HT1080 (cell line): ENCODE data around the gene TTLL1. TPM values are rescaled to one million over a fixed set of nuclear protein-coding genes. Genes with fewer than 3 reads are reported as not detected.

ENCODE experiments used
- DNase-seq: peaks from one replicate; pipeline ENCODE4 v3.0.0-alpha.2; 2015; ENCODE audit warnings: low read depth
- polyA plus RNA-seq, 2 experiments: library from polyadenylated mRNA; depleted of rRNA; stranded (reverse); fragments of >200 nt; gene quantifications; 2 replicates each; pipeline ENCODE4 v1.2.3, GENCODE V29; 2015
- total RNA-seq: library from RNA; depleted of rRNA; stranded (reverse); fragments of >200 nt; shearing (Covaris generic); gene quantifications from 2 replicates; pipeline ENCODE4 v1.2.3, GENCODE V29; 2014; rRNA removed

The TTLL1 gene
- total RNA-seq: 0.39 and 0.97 TPM in 2 replicates
- polyA plus RNA-seq (2015; cell fraction: cytosol; rRNA removed): 3.2 and 5.3 TPM in 2 replicates
- polyA plus RNA-seq (2015; cell fraction: nucleus; rRNA removed): 1.8 and 2.2 TPM in 2 replicates

DNA sequence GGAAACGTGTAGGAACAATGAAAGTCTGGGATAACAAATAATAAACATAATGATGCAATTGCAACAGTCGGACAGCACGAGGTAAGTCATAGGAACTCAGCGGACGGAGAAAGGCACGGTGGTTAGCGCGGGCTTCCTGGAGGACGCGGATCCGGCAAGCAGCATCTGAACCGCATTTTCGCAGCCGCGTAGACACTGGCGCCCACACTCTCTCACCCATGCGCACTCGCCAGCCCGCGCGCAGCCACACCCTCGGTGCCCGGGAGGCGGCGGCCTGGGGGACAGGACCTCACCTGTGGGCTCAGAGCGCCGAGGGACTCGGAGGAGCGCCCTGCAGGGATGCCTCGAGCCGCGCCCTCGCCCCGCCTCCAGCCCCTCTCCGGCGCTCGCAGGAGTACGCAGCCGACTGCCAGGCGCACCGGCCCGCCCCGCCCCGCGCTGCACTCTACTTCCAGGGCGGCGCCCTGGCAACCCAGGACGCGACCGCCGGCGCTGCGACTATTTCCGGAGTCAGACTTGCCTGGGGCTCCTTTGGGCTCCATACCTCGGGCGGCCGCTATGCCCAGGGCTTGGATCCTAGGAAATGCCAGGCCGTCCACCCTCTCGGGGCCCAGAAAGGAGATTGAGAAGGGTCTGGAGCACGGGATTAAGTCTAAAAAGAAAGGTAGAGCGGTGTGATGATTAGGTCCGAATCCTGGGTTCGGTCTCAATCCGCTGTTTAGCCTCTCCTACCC lies at the start of gene TTLL1:
Gene TTLL1, minus strand, starts transcription at position 408 of the 734 bp plus-strand sequence. CDS start 13,805 bp downstream, outside the sequence.
- DNase-seq: peak; percentile 91

- no peak for DNase-seq
These were observed 47.6 kb upstream of the TTLL1 start for GRCh38 chr22:43136801-43137200.

DNA sequence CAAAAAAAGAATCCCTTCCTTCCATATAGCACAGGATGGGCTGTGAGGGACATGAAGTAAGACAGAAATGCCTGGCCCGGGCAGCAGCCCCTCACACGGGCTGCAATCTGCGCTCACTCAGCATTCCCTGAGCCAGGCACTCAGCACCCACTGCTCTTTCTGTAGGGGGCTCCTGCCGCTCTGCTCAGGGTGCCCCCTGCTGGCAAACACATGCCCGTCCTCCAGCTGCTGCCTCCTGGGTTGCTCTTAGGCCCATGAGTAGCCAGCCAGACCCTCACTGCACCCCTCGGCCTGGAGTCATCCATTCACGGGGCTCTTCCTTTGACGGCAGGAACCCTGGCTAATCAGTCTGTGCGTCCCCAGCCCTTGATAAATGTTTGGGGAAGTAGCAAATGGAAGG lies 47.1 kb upstream of the TTLL1 start:
- DNase-seq: no peak

GRCh38 chr22:43135565-43135964 lies 46.4 kb upstream of the TTLL1 start:
- DNase-seq: no peak

GRCh38 chr22:43134553-43134952 lies 45.4 kb upstream of the TTLL1 start:
- DNase-seq: no peak

- DNase-seq: no peak
These were observed 44.2 kb upstream of the TTLL1 start for GRCh38 chr22:43133401-43133800.

- DNase-seq: no peak
These were observed 42.7 kb upstream of the TTLL1 start for GRCh38 chr22:43131773-43132501.

- DNase-seq: no peak
These were observed 40.5 kb upstream of the TTLL1 start for GRCh38 chr22:43129426-43130425.

GRCh38 chr22:43128928-43129424 lies 39.8 kb upstream of the TTLL1 start:
- DNase-seq: no peak

GRCh38 chr22:43128116-43128515 lies 38.9 kb upstream of the TTLL1 start:
- no peak for DNase-seq

GRCh38 chr22:43127166-43127908 lies 38.1 kb upstream of the TTLL1 start:
- DNase-seq: no peak

DNA sequence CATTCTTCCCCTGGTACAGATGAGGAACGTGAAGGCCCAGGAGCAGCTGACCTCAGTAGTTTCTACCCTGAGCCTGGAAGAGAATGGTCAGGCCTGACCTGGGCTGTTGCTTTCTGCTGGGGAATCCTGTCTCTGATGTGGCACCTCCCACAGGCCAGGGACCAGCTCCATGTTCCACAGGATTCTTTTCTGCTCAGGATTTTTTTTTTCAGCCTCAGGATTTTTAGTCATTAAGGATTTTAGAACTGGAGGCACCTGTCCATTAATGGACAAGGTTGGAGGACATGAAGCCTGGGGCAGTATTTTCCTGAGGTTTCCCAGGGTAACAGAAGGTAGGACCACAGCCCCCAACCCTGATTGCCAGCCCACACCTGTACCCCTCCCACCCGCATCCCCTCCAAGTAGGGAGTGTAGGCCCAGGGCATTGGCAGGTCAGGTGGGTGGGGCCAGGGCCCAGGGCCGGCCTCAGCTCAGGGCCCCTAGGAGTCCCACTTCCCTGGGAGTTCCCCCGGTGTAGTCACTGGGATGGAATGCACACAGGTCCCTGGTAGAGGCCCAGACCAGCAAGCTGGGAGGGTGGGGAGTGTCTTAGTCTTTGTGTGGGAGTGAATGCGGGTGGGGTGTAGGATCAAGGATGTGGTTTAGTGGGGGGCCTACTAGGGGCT lies 37.4 kb upstream of the TTLL1 start:
- DNase-seq: peak; percentile 82

- DNase-seq: no peak
These were observed 29.8 kb upstream of the TTLL1 start for GRCh38 chr22:43118953-43119458.

DNA sequence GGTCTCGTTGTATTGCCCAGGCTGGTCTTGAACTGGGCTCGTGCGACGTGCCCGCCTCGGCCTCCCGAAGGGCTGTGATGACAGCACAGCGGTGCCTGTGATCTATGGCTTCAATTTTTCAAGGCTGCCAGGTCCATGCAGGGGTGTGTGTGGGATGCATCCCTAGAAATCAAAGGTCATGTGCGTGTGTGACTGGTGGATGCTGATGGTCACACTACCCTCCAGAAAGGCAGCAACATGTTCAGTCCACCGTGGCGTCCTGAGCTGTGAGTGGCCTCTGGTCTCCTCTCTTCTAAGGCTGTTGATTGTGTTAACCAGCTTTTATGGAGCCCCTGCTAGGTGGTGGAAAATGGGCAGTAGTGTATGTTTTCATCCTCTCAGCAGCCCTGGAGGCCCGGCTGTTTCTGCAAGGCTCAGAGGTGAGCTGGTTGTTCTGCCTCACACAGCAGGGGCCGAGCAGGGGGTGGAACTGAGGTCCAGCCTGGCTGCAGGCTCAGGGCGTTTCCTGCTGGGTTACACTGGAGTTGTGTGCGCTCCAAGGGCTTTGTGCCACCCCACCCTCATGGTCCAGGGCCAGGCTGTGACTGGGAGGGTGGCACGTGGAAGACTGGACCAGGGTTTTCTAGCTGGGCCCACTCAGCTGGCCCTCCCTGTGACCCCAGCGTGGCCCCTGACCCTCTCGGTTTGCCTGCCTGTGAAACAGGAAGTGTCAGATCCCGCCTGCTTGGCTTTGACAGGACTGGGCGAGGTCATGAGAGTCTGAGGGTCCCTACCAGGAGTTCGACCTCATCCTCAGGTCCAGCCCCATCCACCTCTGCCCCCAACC lies 29.0 kb upstream of the TTLL1 start:
- DNase-seq: no peak

GRCh38 chr22:43116932-43117331 lies 27.7 kb upstream of the TTLL1 start:
- no peak for DNase-seq

- no peak for DNase-seq
These were observed 25.8 kb upstream of the TTLL1 start for GRCh38 chr22:43114958-43115357.

DNA sequence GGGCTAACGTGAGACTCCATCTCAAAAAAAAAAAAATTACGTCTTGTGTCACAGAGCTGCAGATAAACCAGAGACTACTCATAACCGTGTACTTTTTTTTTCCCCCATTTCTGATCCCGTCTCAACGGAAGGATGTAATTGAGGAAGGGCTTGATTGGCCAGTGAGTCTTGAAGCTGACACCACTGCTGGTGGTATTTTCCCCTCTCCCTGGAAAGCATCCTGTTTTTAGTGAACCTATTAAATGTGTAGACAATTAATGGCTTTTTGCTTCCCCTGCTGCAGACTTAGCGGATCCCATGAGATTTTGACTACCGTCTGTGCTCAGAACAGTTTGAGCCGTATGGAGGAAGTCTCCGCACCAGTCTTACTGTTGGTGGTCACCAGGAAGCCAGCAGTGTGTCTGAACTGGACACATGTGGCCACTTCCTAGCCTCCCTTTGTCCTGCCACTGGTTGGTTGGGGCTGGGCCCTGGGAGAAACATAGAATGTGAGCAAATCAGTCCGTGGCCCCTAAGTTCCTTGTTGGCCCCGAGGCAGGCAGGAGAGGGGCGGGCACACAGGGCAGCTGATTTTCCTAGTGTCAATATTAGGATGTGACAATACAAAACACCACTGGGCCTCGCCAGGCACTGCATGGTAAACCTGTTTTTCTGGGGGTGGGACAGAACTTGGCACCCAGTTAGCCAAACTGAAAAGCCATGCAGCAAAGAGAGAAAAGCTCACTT lies 24.5 kb upstream of the TTLL1 start:
- DNase-seq: no peak
